ENCODE data around the gene RFXAP. TPM values are rescaled to one million over a fixed set of nuclear protein-coding genes. Genes with fewer than 3 reads are reported as not detected.

The RFXAP gene
- total and polyA plus RNA-seq, 9 of the 15 experiments (the other 6 are each of a cell fraction or from before 2014, with no cell fraction given), result 2.1 to 9.7 (median 2.9) TPM

- TF ChIP-seq ZZZ3 (IDR thresholded peaks at IDR 0.05) (no peak), MYNN (IDR thresholded peaks at IDR 0.05) (no peak), MYNN (CRISPR knock-in tag; IDR thresholded peaks at IDR 0.05) (no peak), SRSF3 (IDR thresholded peaks at IDR 0.05; ENCODE audit: insufficient read depth, low read length) (no peak), ARID1B (IDR thresholded peaks at IDR 0.05) (peak; percentile 60; the same call in 1 of the 2 replicates), SP1 (CRISPR knock-in tag; IDR thresholded peaks at IDR 0.05) (no peak), NCOR1 (IDR thresholded peaks at IDR 0.05) (peak; percentile 32; the same call in 1 of the 2 replicates), POLR3G (IDR thresholded peaks at IDR 0.05; ENCODE audit: extremely low read depth, insufficient read length, insufficient replicate concordance) (no peak), KDM1A (IDR thresholded peaks at IDR 0.05) (peak; percentile 18 to 30; a peak in 1 of 4 replicates), CBFA2T3 (IDR thresholded peaks at IDR 0.05) (peak; percentile 57), HDAC6 (IDR thresholded peaks at IDR 0.05; ENCODE audit: low read depth, low read length) (no peak), ZBTB7A (IDR thresholded peaks at IDR 0.05; ENCODE audit: borderline replicate concordance, control insufficient read depth, low read depth, low read length) (no peak), ZBTB11 (CRISPR knock-in tag; IDR thresholded peaks at IDR 0.05) (no peak), SETDB1 (IDR thresholded peaks at IDR 0.05; ENCODE audit: low read length) (no peak), ZNF57 (CRISPR knock-in tag; IDR thresholded peaks at IDR 0.05) (no peak), ZNF12 (CRISPR knock-in tag; IDR thresholded peaks at IDR 0.05) (no peak), CTBP1 (IDR thresholded peaks at IDR 0.05; ENCODE audit: borderline replicate concordance) (peak; percentile 34; the same call in 1 of the 2 replicates), RBM25 (IDR thresholded peaks at IDR 0.05; ENCODE audit: low read depth, low read length, severe bottlenecking) (no peak), L3MBTL2 (IDR thresholded peaks at IDR 0.05) (no peak), HBP1 (CRISPR knock-in tag; IDR thresholded peaks at IDR 0.05) (no peak)
- TF ChIP-seq, protein P1, sequence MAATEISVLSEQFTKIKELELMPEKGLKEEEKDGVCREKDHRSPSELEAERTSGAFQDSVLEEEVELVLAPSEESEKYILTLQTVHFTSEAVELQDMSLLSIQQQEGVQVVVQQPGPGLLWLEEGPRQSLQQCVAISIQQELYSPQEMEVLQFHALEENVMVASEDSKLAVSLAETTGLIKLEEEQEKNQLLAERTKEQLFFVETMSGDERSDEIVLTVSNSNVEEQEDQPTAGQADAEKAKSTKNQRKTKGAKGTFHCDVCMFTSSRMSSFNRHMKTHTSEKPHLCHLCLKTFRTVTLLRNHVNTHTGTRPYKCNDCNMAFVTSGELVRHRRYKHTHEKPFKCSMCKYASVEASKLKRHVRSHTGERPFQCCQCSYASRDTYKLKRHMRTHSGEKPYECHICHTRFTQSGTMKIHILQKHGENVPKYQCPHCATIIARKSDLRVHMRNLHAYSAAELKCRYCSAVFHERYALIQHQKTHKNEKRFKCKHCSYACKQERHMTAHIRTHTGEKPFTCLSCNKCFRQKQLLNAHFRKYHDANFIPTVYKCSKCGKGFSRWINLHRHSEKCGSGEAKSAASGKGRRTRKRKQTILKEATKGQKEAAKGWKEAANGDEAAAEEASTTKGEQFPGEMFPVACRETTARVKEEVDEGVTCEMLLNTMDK (IDR thresholded peaks at IDR 0.05; ENCODE audit: borderline replicate concordance, insufficient read depth, low read depth, low read length, poor library complexity, severe bottlenecking), result no peak
- TF ChIP-seq, protein P2, sequence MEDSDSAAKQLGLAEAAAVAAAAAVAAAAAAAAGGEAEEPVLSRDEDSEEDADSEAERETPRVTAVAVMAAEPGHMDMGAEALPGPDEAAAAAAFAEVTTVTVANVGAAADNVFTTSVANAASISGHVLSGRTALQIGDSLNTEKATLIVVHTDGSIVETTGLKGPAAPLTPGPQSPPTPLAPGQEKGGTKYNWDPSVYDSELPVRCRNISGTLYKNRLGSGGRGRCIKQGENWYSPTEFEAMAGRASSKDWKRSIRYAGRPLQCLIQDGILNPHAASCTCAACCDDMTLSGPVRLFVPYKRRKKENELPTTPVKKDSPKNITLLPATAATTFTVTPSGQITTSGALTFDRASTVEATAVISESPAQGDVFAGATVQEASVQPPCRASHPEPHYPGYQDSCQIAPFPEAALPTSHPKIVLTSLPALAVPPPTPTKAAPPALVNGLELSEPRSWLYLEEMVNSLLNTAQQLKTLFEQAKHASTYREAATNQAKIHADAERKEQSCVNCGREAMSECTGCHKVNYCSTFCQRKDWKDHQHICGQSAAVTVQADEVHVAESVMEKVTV (CRISPR knock-in tag; IDR thresholded peaks at IDR 0.05), result no peak
Observed at GRCh38 chr13:36813225-36813624, 5.8 kb upstream of the RFXAP start (continued).
